BLaER1 treated with 17β-estradiol and CSF1 and Interleukin-3, amounts not matched to agents 10 nM and 100 nM (cell line): ENCODE results near the gene SPATA16.

Experiments
- H3K27ac ChIP-seq, 11 experiments: shearing (Covaris generic); formaldehyde crosslinking; 2 replicates each; pipeline ENCODE4 v1.8.1; 2022
- H3K27me3 ChIP-seq, 11 experiments: shearing (Covaris generic); formaldehyde crosslinking; 2 replicates each; pipeline ENCODE4 v1.8.1; 2022
- H3K36me3 ChIP-seq, 11 experiments: shearing (Covaris generic); formaldehyde crosslinking; 2 replicates each; pipeline ENCODE4 v1.8.1; 2022
- H3K4me1 ChIP-seq, 10 experiments: shearing (Covaris generic); formaldehyde crosslinking; 2 replicates each; pipeline ENCODE4 v1.8.1; 2022
- H3K4me2 ChIP-seq, 11 experiments: shearing (Covaris generic); formaldehyde crosslinking; 2 replicates each; pipeline ENCODE4 v1.8.1; 2022
- H3K4me3 ChIP-seq, 10 experiments: shearing (Covaris generic); formaldehyde crosslinking; 2 replicates each; pipeline ENCODE4 v1.8.1; 2022
- H3K9ac ChIP-seq, 11 experiments: shearing (Covaris generic); formaldehyde crosslinking; 2 replicates each; pipeline ENCODE4 v1.8.1; 2022
- H3K9me3 ChIP-seq, 11 experiments: shearing (Covaris generic); formaldehyde crosslinking; replicated peaks in 1 of 11; 2 replicates each; pipeline ENCODE4 v1.8.1; 2022
- H4K20me1 ChIP-seq, 11 experiments: shearing (Covaris generic); formaldehyde crosslinking; 2 replicates each; pipeline ENCODE4 v1.8.1; 2022
- Cebpa-rat ChIP-seq, 11 experiments: shearing (Covaris generic); IDR thresholded peaks; 2 replicates each; pipeline ENCODE4 v1.8.1; 2022

The SPATA16 gene

DNA sequence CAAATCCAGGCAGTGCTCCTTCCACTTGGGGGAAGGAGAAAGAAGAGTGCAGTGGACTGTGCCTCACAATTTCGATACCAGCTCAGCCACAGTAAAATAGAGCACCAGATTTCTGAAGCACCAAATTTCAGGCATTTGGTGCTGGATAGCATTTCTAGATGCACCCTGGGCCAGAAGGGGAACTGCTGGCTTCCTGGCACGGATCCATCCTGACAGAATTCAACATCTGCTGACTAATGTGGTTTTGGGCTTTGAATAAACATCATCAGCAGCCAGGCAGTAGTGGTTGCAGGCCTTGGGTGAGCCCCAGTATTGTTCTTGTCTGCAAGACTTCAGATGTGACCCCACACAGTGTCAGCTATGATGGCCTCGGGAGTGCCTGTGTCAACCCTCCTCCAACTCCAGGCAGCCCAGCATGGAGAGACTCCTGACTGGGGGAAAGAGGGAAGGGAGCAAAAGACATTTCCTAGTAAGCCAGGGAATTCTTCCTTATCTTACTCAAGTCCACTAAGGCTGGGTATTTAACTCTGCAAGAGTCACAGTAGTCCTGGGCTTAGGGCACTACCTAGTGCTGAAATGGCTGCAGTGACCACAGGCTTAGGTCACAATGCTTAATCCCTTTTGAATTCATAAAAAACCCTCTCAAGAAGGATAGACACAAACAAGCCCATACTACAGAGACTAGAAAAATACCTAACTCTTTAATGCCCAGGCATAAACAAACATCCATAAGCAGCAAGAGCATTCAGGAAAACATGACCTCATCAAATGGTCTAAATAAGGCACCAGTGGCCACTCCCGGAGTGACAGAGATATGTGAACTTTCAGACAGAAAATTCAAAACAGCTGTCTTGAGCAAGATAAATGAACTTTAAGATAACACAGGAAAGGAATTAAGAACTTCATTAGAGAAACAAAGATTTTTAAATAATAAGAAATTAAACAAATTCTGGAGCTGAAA lies 74.7 kb downstream of the SPATA16 start:
- Histone ChIP-seq H3K4me2 (peak overlapping the region; percentile 19 to 75 (median 44); a peak in 19 of 22 replicates), H3K36me3 (no peaks in the 10 kb centered on the region)

GRCh38 chr3:173065543-173065981 lies 75.5 kb downstream of the SPATA16 start:
- no peak overlapping the region for H3K27ac ChIP-seq
- H3K9me3 ChIP-seq, result no peaks in the 10 kb centered on the region
- no peak overlapping the region for H3K4me3 ChIP-seq
- H3K4me1 ChIP-seq, result peaks cover 11 to 17% (median 15%) of the 10 kb centered on the region in 10 experiments
- no peak for TF ChIP-seq Cebpa-rat (IDR thresholded peaks at IDR 0.05)
- no peaks in the 10 kb centered on the region for H3K36me3 ChIP-seq
- H3K27me3 ChIP-seq, result no peaks in the 10 kb centered on the region
- H3K9ac ChIP-seq, result no peak overlapping the region
- peak overlapping the region; percentile 19 to 75 (median 44); a peak in 16 of 22 replicates for H3K4me2 ChIP-seq
- H4K20me1 ChIP-seq, result peaks cover 0 to 4% (median 0%) of the 10 kb centered on the region in 11 experiments; a peak in 1 of 22 replicates

More for the DNA sequence above, 74.7 kb downstream of the SPATA16 start:
- no peaks in the 10 kb centered on the region for H3K9me3 ChIP-seq
- no peak overlapping the region for H3K27ac ChIP-seq
- no peaks in the 10 kb centered on the region for H3K27me3 ChIP-seq
- H4K20me1 ChIP-seq, result peaks cover 0 to 4% (median 0%) of the 10 kb centered on the region in 11 experiments; a peak in 1 of 22 replicates
- TF ChIP-seq Cebpa-rat (IDR thresholded peaks at IDR 0.05), result no peak
- no peak overlapping the region for H3K4me3 ChIP-seq
- no peak overlapping the region for H3K9ac ChIP-seq
- H3K4me1 ChIP-seq, result peaks cover 11 to 17% (median 15%) of the 10 kb centered on the region in 10 experiments

GRCh38 chr3:173064631-173065030 lies 76.4 kb downstream of the SPATA16 start:
- no peaks in the 10 kb centered on the region for H3K27me3 ChIP-seq
- peaks cover 11 to 17% (median 15%) of the 10 kb centered on the region in 10 experiments for H3K4me1 ChIP-seq
- H3K9me3 ChIP-seq, result no peaks in the 10 kb centered on the region
- no peaks in the 10 kb centered on the region for H3K36me3 ChIP-seq
- no peak overlapping the region for H3K4me2 ChIP-seq
- no peak for TF ChIP-seq Cebpa-rat (IDR thresholded peaks at IDR 0.05)
- no peak overlapping the region for H3K27ac ChIP-seq
- H4K20me1 ChIP-seq, result peaks cover 0 to 4% (median 0%) of the 10 kb centered on the region in 11 experiments; a peak in 1 of 22 replicates
- no peak overlapping the region for H3K9ac ChIP-seq
- no peak overlapping the region for H3K4me3 ChIP-seq

GRCh38 chr3:173058229-173058628 lies 82.8 kb downstream of the SPATA16 start:
- Histone ChIP-seq H3K27ac (no peak overlapping the region), H4K20me1 (no peaks in the 10 kb centered on the region), H3K9ac (no peak overlapping the region), H3K27me3 (no peaks in the 10 kb centered on the region), H3K4me1 (peaks cover 0 to 9% (median 0%) of the 10 kb centered on the region in 10 experiments; a peak in 1 of 20 replicates), H3K4me3 (no peak overlapping the region), H3K4me2 (no peak overlapping the region), H3K9me3 (no peaks in the 10 kb centered on the region; a peak in 1 of 22 replicates), H3K36me3 (no peaks in the 10 kb centered on the region)
- TF ChIP-seq Cebpa-rat (IDR thresholded peaks at IDR 0.05), result no peak

- Histone ChIP-seq H3K4me3 (no peak overlapping the region), H3K4me2 (peak overlapping the region in 1 of 11 experiments; percentile 9; a peak in 1 of 22 replicates), H3K4me1 (peaks cover 0 to 9% (median 0%) of the 10 kb centered on the region in 10 experiments; a peak in 1 of 20 replicates), H4K20me1 (no peaks in the 10 kb centered on the region), H3K27ac (no peak overlapping the region), H3K27me3 (no peaks in the 10 kb centered on the region), H3K36me3 (no peaks in the 10 kb centered on the region), H3K9ac (no peak overlapping the region), H3K9me3 (no peaks in the 10 kb centered on the region; a peak in 1 of 22 replicates)
- TF ChIP-seq Cebpa-rat (IDR thresholded peaks at IDR 0.05), result no peak
Observed at GRCh38 chr3:173055228-173055933, 85.7 kb downstream of the SPATA16 start.

- H3K27ac ChIP-seq, result no peak overlapping the region
- no peak overlapping the region for H3K4me2 ChIP-seq
- H3K4me1 ChIP-seq, result no peaks in the 10 kb centered on the region
- H3K4me3 ChIP-seq, result no peak overlapping the region
- H3K9ac ChIP-seq, result no peak overlapping the region
- H4K20me1 ChIP-seq, result no peaks in the 10 kb centered on the region
- no peaks in the 10 kb centered on the region for H3K27me3 ChIP-seq
- no peak for TF ChIP-seq Cebpa-rat (IDR thresholded peaks at IDR 0.05)
- H3K36me3 ChIP-seq, result no peaks in the 10 kb centered on the region
- H3K9me3 ChIP-seq, result no peaks in the 10 kb centered on the region
Observed at GRCh38 chr3:173049360-173049759, 91.7 kb downstream of the SPATA16 start.

DNA sequence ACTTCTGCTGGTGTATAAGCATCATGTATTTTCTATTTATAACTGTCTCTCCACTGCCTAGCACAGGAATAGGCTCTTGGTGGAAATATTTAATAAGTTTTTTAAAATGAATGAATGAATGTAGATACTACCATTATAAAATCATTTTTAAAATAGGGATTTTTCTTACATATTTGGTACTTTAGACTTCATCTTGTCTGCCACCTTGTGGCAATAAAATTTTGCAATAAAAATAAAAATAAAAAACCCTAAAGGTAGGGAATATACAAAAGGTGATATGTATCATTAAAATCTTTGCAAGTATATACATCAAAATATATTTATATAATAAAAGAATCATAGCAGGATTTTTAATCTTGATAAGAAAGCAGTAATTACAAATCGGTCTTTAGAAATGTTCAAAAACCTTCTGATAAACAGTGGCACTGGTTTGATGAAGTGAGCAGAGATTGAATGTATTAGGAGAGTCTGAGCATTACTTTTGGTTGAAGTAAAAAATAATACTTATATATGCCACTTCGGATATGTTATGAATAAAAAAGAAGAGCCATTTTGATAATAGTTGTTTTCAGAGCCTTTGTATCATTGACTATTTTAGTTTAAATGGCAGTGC lies 95.2 kb downstream of the SPATA16 start:
- Histone ChIP-seq H4K20me1 (no peaks in the 10 kb centered on the region), H3K27ac (no peak overlapping the region), H3K4me1 (no peaks in the 10 kb centered on the region), H3K36me3 (no peaks in the 10 kb centered on the region), H3K9ac (no peak overlapping the region), H3K4me2 (no peak overlapping the region), H3K9me3 (no peaks in the 10 kb centered on the region), H3K4me3 (no peak overlapping the region), H3K27me3 (no peaks in the 10 kb centered on the region)
- TF ChIP-seq Cebpa-rat (IDR thresholded peaks at IDR 0.05), result no peak

DNA sequence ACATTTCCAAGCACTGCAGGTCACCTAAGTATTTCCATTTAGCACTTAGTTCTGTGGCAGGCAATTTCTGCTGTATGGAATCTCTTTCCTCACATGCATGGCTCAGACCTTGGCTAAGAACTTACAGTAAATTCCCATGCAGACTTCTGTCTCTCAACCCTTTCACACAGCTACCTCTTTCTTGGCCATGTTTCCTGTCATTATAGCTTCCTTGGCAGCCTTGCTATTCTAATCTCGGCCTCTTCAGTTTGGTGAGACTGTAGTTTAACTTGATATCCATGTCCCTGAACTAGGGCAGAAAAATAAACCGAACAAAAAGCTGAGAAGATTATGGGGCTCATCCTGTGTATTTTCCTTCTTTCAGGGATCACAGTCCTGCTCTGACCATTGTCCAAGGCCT lies 96.0 kb downstream of the SPATA16 start:
- H3K4me3 ChIP-seq, result no peak overlapping the region
- H3K4me1 ChIP-seq, result no peaks in the 10 kb centered on the region
- H3K27ac ChIP-seq, result no peak overlapping the region
- no peaks in the 10 kb centered on the region for H4K20me1 ChIP-seq
- no peaks in the 10 kb centered on the region for H3K9me3 ChIP-seq
- H3K9ac ChIP-seq, result no peak overlapping the region
- no peaks in the 10 kb centered on the region for H3K36me3 ChIP-seq
- H3K27me3 ChIP-seq, result no peaks in the 10 kb centered on the region
- TF ChIP-seq Cebpa-rat (IDR thresholded peaks at IDR 0.05), result no peak
- H3K4me2 ChIP-seq, result no peak overlapping the region

DNA sequence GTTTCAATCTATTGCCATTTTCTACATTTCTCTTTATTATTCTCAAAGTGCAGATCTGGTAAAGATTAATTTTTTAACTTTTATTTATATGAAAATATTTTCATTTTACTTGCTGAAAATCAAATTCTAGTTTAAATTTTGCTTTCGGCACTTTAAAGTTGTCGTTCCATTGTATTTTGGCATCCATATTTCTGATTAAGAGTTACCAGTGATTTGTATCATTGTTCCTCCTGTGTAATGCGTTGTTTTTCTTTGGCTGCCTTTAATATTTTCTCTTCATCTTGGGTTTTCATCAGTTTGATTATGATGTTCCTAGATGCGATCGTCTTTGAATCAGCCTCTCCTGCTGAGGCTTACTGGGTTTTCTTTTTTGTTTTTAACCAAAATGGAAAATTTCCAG lies 97.3 kb downstream of the SPATA16 start:
- TF ChIP-seq Cebpa-rat (IDR thresholded peaks at IDR 0.05), result no peak
- no peaks in the 10 kb centered on the region for H3K27me3 ChIP-seq
- H3K27ac ChIP-seq, result no peak overlapping the region
- H3K9ac ChIP-seq, result no peak overlapping the region
- H3K4me2 ChIP-seq, result no peak overlapping the region
- no peak overlapping the region for H3K4me3 ChIP-seq
- H4K20me1 ChIP-seq, result no peaks in the 10 kb centered on the region
- no peaks in the 10 kb centered on the region for H3K36me3 ChIP-seq
- H3K9me3 ChIP-seq, result no peaks in the 10 kb centered on the region
- peaks cover 0 to under 1% (median 0%) of the 10 kb centered on the region in 10 experiments; a peak in 2 of 20 replicates for H3K4me1 ChIP-seq
